ENCODE data around the gene UQCC3. TPM values are rescaled to one million over a fixed set of nuclear protein-coding genes. Genes with fewer than 3 reads are reported as not detected.

UQCC3 gene
- total and polyA plus RNA-seq, 9 of the 15 experiments (the other 6 are each of a cell fraction or from before 2014, with no cell fraction given), result 3.3 to 44.3 (median 8.0) TPM

DNA sequence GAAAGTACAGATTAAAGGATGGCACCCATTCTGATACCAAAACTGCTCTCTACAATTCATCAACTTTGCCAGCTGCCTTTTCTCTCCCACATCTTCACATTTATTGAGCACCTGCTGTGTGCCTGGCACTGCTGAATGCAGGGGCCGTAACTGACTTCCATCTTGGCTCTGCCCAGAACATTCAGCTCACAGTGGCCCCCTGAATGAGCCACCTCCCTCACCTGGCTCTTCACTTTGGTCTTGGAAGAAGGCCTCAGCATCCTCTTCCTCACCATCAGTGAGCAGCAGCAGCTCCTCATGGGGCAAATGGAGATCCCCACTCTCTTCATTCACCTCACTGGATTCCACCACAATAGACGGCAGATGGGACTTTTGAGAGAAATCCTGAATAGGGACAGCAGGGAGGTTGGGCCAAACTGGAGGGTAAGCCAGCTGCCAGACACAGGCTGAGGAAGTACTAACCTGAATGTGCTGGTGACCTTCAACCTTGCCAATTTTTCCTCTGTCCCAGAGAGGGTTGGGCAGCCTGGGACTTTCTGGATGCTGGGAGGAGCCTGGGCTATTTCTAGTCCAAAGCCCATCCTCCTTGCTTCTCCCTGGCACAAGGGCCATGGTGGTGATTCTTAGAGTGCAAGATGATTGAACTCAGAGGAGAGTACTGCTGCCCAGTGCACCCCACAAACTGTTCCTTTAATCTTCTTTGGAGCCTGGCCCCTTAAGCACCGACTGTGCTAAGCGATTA is 1.9 kb upstream of the UQCC3 start (continued):
- TF ChIP-seq, protein P1, sequence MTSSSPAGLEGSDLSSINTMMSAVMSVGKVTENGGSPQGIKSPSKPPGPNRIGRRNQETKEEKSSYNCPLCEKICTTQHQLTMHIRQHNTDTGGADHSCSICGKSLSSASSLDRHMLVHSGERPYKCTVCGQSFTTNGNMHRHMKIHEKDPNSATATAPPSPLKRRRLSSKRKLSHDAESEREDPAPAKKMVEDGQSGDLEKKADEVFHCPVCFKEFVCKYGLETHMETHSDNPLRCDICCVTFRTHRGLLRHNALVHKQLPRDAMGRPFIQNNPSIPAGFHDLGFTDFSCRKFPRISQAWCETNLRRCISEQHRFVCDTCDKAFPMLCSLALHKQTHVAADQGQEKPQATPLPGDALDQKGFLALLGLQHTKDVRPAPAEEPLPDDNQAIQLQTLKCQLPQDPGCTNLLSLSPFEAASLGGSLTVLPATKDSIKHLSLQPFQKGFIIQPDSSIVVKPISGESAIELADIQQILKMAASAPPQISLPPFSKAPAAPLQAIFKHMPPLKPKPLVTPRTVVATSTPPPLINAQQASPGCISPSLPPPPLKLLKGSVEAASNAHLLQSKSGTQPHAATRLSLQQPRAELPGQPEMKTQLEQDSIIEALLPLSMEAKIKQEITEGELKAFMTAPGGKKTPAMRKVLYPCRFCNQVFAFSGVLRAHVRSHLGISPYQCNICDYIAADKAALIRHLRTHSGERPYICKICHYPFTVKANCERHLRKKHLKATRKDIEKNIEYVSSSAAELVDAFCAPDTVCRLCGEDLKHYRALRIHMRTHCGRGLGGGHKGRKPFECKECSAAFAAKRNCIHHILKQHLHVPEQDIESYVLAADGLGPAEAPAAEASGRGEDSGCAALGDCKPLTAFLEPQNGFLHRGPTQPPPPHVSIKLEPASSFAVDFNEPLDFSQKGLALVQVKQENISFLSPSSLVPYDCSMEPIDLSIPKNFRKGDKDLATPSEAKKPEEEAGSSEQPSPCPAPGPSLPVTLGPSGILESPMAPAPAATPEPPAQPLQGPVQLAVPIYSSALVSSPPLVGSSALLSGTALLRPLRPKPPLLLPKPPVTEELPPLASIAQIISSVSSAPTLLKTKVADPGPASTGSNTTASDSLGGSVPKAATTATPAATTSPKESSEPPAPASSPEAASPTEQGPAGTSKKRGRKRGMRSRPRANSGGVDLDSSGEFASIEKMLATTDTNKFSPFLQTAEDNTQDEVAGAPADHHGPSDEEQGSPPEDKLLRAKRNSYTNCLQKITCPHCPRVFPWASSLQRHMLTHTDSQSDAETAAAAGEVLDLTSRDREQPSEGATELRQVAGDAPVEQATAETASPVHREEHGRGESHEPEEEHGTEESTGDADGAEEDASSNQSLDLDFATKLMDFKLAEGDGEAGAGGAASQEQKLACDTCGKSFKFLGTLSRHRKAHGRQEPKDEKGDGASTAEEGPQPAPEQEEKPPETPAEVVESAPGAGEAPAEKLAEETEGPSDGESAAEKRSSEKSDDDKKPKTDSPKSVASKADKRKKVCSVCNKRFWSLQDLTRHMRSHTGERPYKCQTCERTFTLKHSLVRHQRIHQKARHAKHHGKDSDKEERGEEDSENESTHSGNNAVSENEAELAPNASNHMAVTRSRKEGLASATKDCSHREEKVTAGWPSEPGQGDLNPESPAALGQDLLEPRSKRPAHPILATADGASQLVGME (CRISPR knock-in tag; IDR thresholded peaks at IDR 0.05), result no peak
- TF ChIP-seq RNF2 (IDR thresholded peaks at IDR 0.05) (no peak), ZFX (CRISPR knock-in tag; IDR thresholded peaks at IDR 0.05) (0 out of 2 replicates have a peak, but pooled peaks have one; percentile 8), NR2C1 (IDR thresholded peaks at IDR 0.05) (peak; percentile 65), NR2C1 (tag; IDR thresholded peaks at IDR 0.05) (peak; percentile 54; the same call in 1 of the 2 replicates), ZFP30 (CRISPR knock-in tag; IDR thresholded peaks at IDR 0.05; ENCODE audit: borderline replicate concordance) (no peak), TSC22D4 (tag; IDR thresholded peaks at IDR 0.05) (no peak), NFXL1 (CRISPR knock-in tag; IDR thresholded peaks at IDR 0.05) (no peak), NR4A1 (CRISPR knock-in tag; IDR thresholded peaks at IDR 0.05) (no peak), NR4A1 (tag; IDR thresholded peaks at IDR 0.05) (peak; percentile 54; the same call in 1 of the 2 replicates), TCF3 (CRISPR knock-in tag; IDR thresholded peaks at IDR 0.05) (0 out of 2 replicates have a peak, but pooled peaks have one; percentile 12), MTA3 (IDR thresholded peaks at IDR 0.05; ENCODE audit: borderline replicate concordance) (peak; percentile 12; the same call in 1 of the 2 replicates)
- TF ChIP-seq, protein P2, sequence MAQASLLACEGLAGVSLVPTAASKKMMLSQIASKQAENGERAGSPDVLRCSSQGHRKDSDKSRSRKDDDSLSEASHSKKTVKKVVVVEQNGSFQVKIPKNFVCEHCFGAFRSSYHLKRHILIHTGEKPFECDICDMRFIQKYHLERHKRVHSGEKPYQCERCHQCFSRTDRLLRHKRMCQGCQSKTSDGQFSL (CRISPR knock-in tag; IDR thresholded peaks at IDR 0.05), result no peak
- TF ChIP-seq, protein P2 (tag; IDR thresholded peaks at IDR 0.05), result 0 out of 4 replicates have a peak, but pooled peaks of 1 of the 2 experiments have one; percentile 39
- TF ChIP-seq, protein P3, sequence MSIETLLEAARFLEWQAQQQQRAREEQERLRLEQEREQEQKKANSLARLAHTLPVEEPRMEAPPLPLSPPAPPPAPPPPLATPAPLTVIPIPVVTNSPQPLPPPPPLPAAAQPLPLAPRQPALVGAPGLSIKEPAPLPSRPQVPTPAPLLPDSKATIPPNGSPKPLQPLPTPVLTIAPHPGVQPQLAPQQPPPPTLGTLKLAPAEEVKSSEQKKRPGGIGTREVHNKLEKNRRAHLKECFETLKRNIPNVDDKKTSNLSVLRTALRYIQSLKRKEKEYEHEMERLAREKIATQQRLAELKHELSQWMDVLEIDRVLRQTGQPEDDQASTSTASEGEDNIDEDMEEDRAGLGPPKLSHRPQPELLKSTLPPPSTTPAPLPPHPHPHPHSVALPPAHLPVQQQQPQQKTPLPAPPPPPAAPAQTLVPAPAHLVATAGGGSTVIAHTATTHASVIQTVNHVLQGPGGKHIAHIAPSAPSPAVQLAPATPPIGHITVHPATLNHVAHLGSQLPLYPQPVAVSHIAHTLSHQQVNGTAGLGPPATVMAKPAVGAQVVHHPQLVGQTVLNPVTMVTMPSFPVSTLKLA (conservative IDR thresholded peaks at IDR 0.05), result 0 out of 4 replicates have a peak, but pooled peaks of 1 of the 2 experiments have one; percentile 11
- TF ChIP-seq, protein P4, sequence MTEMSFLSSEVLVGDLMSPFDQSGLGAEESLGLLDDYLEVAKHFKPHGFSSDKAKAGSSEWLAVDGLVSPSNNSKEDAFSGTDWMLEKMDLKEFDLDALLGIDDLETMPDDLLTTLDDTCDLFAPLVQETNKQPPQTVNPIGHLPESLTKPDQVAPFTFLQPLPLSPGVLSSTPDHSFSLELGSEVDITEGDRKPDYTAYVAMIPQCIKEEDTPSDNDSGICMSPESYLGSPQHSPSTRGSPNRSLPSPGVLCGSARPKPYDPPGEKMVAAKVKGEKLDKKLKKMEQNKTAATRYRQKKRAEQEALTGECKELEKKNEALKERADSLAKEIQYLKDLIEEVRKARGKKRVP (CRISPR knock-in tag; IDR thresholded peaks at IDR 0.05), result no peak
- TF ChIP-seq, protein P5, sequence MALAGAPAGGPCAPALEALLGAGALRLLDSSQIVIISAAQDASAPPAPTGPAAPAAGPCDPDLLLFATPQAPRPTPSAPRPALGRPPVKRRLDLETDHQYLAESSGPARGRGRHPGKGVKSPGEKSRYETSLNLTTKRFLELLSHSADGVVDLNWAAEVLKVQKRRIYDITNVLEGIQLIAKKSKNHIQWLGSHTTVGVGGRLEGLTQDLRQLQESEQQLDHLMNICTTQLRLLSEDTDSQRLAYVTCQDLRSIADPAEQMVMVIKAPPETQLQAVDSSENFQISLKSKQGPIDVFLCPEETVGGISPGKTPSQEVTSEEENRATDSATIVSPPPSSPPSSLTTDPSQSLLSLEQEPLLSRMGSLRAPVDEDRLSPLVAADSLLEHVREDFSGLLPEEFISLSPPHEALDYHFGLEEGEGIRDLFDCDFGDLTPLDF (CRISPR knock-in tag; IDR thresholded peaks at IDR 0.05), result peak; percentile 57; the same call in 1 of the 2 replicates
